Activated CD8-positive, alpha-beta memory T cell treated with anti-CD3 and anti-CD28 coated beads for 24 hours (primary cell): ENCODE data around the gene KICS2.
"Not testable (repeated sequence)": the region's sequence is repeated elsewhere in the genome, so short reads cannot be mapped to it uniquely, and the experiment has no call there.

ENCODE experiments used
- DNase-seq: peaks from one replicate; pipeline ENCODE4 v3.0.0-alpha.2; 2020

KICS2 gene

DNA sequence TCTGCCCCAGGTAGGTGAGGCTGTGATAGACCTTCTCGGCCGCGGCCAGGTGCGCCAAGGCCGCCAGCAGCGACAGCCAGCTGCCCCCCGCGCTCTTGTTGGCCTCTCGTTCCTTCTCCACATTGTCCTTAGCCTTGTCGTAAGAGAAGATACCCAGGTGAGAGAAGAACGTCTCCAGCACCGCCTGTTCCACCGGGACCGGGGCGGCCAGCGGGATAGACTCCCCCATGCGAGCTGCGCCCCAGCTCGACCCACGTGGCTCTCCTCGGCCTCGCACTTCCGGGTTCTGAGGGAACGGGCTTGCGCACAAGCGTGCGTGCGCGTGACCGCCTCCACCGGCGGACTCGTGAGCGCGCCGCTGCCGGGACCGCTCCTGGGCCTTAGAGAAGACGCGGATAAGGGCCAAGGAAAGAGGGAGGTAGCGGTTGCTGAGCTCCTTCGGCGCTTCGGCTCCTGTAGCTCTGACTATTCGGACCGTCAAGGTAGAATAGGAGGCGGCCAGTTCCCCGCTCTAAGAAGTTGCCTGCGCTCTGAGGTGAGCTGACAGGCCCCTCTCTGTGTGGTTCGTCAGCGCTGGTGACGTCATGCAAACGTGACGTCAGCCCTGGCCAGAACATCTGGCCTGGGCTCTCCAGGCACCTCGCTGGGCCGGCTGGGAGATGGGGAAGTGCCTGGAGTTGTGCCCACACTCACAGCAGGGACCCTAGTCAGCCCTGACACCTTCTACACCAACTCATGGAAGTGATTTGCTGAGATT is at the start of gene KICS2:
Gene KICS2 (minus strand): TSS at position 288 of the 757 bp plus-strand sequence. CDS start 59 bp downstream, at position 229.
- DNase-seq, result peak; percentile 95

GRCh38 chr12:64270411-64270810 is 48.3 kb upstream of the KICS2 start:
- no peak for DNase-seq

DNA sequence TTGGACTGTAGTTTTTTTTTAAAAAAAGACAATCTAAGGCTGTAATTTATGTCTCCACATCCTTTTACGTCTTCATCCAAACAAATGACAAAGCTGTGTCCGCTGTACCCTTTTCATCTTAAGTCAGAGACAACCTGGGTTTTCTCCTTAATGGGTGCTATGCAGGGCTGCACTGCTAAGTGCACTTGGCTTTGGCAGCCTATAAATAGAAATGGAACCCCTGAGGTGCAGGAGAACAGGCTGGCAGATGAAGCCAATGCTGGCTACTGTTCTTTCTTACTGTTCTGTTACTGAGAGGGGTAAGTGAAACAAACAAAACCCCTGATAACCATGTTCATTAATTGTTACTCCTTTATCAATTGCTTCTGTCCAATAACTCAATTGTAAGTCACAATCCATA is 47.1 kb upstream of the KICS2 start:
- no peak for DNase-seq

DNA sequence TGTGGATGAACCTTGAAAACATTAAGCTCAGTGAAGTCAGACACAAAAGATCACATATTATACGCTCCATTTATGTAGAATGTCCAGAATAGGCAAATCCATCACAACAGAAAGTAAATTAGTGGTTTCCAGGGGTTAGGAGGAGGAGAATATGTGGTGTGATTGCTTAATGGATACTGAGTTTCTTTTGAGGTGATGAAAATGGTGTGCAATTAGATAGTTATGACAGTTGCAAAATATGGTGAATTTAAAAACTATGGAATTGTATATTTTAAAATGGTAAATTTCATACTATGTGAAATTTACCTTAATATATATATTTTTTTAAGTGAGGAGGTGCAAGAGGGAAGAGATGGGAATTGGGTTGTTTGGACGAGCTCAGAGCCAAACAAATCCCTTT is 46.3 kb upstream of the KICS2 start:
- no peak for DNase-seq

DNA sequence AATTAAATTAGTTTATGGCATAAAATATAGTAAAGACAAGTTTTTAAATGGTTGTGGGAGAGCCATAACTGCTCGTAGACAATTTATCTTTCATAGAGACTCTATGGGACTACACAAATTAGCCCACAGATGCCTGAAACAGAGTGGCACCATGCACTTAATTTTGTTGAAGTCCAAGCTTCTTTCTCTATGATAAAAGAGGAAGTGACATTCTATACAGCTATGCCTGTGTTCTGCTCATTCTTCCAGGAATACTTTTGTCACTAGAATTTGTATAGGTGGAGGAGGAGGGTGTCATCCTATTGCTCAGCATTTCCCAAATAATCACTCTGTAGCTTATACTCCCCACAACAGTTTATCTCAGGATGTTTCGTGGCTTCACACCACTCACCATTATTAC is 43.7 kb upstream of the KICS2 start:
- no peak for DNase-seq

- DNase-seq, result no peak
Observed at GRCh38 chr12:64261813-64262212, 39.7 kb upstream of the KICS2 start.

- no peak for DNase-seq
Observed at GRCh38 chr12:64258576-64258975, 36.5 kb upstream of the KICS2 start.

GRCh38 chr12:64256166-64256800 is 34.2 kb upstream of the KICS2 start:
- DNase-seq, result no peak

GRCh38 chr12:64255249-64255648 is 33.2 kb upstream of the KICS2 start:
- no peak for DNase-seq

DNA sequence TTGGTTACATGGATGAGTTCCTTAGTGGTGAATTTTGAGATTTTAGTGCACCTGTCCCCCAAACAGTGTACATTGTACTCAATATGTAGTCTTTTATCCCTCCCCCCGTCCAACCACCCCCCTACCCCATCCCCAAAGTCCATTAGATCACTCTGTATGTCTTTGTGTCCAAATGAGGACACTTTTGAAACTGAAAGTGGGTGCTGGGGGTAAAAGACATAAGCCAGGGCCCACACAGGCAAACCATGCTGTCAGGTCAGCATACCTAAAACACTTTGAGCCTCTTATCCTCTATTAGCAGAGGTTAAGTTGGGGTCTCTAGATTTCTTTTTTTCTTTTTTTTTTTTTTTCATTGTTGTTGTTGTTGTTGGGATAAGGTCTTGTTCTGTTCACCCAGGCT is 31.3 kb upstream of the KICS2 start:
- no peak for DNase-seq

- no peak for DNase-seq
Observed at GRCh38 chr12:64252681-64253080, 30.6 kb upstream of the KICS2 start.

- no peak for DNase-seq
Observed at GRCh38 chr12:64243809-64244208, 21.7 kb upstream of the KICS2 start.

DNA sequence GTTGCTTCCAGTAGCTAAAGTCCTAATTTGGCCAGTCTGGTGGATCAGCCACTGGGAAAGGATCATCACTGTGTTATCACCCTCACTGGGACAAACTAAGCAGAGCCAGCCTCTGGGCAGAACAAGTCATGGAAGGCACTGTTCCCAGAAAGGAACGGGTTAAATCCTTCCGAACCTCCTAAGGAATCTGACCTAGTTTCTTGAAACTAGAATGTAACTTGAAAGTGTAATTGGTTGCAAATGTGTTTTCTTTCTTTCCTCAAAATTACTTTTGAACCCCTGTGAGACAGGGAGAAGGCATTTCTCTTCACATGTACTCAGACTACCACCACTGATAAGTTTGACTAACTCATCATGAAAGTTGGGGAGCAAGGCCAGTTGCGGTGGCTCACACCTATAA is 18.7 kb upstream of the KICS2 start:
- DNase-seq, result no peak

DNA sequence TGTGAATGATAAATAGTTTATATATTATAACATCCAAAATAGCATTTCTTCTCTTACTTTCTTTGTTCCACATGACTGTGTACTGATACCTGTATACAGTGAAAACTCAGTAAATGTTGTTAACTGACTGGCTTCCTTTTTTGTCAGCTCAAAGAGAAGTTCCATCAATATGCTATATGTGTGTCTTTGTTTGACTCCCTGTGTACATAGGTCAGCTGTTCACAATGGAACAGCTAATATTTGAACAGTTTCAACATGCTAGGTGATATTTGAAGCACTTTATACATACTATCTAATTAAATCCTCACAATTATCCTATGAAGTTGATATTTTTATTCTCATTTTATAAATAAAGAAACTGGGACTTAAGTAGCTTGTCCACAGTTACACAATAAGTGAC is 15.3 kb upstream of the KICS2 start:
- DNase-seq, result no peak

- DNase-seq, result no peak
Observed at GRCh38 chr12:64236549-64236948, 14.5 kb upstream of the KICS2 start.

DNA sequence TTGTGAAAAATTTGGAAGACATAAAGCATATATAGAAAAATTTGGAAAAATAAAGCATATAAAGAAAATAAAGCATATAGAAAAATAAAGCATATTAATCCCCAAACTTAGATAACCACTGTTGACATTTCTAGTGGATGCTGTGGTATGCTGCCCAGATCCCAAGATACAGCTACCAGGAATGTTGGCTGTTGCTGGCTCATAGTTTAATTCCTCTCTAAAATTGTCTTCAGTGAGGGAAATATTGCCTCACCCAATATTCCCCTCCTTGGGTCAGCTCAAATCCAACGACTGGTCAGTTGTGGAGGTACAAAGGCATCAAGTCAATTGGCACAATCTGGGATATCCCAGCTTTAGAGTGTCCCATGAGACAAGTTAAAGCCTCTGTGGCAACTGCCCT is 10.1 kb upstream of the KICS2 start:
- no peak for DNase-seq

- no peak for DNase-seq
Observed at GRCh38 chr12:64229796-64230195, 7.7 kb upstream of the KICS2 start.

- no peak for DNase-seq
Observed at GRCh38 chr12:64229240-64229639, 7.1 kb upstream of the KICS2 start.

- no peak for DNase-seq
Observed at GRCh38 chr12:64225626-64226025, 3.5 kb upstream of the KICS2 start.

DNA sequence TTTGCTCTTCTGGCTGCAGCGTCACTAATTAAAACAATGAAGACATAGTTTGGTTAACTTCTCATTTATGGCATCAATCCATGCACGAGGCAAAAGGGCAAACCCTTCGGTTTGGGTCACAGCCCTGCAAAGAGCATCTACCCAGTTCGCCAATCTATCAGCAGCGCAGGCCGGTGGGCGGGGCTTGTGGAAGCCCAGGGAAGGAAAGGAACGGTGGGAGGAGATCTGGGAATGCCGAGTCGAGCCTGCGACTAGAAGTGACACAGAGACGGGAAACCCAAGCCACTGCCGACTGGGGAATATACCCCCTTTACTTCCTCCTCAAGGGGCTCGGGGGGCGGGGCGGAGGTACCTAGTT is 466 bp downstream of the KICS2 start:
- no peak for DNase-seq

GRCh38 chr12:64220046-64220445 is 2.0 kb downstream of the KICS2 start:
- DNase-seq, result no peak

DNA sequence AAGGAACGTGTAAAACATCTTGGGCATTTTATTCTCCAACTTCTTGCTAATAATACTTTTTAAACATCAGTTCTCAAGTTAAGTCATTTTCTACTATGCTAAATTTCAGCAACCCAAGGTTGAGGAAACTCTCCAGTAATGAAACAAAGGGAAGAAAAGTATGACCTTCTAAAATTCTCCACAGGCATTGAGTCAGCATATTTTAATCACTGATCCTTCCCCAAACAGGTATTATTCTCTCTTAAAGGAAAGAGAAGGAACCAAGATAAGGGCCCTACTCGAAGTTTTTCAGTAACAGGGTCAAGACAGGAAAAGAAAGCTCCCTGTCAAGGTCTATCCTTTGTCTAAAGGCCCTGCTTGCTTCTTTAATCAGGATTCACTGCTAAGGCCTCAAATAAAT is 3.0 kb downstream of the KICS2 start:
- DNase-seq, result no peak

GRCh38 chr12:64218597-64218996 is 3.5 kb downstream of the KICS2 start:
- no peak for DNase-seq

DNA sequence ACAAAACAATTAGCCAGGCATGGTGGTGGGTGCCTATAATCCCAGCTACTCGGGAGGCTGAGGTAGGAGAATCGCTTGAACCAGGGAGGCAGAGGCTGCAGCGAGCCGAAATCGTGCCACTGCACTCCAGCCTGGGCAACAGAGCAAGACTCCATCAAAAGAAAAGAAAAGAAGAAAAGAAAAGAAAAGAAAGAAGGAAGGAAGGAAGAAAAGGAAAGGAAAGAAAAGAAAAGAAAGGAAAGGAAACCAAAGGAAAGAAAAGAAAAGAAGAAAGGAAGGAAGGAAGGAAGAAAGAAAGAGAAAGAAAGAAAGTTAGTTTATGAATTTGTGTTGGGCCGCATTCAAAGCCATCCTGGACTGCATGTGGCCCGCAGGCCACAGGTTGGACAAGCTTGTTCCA is 4.5 kb downstream of the KICS2 start:
- DNase-seq, result not testable (repeated sequence)

- DNase-seq, result no peak
Observed at GRCh38 chr12:64216239-64216638, 5.9 kb downstream of the KICS2 start.
